Neural cell (in vitro differentiated cells): ENCODE data around the gene ZSCAN2.

ENCODE experiments used
- CTCF ChIP-seq: fragments of 450-650 bp; IDR thresholded peaks from 2 replicates; pipeline ENCODE4 v1.5.1; 2014; ENCODE audit warnings: antibody characterized with exemption, mild to moderate bottlenecking, moderate library complexity; ENCODE audit not compliant: poor library complexity, severe bottlenecking
- EP300 ChIP-seq: fragments of 450-650 bp; conservative IDR thresholded peaks from 2 replicates; pipeline ENCODE4 v1.6.1; 2014; ENCODE audit warnings: antibody characterized with exemption, mild to moderate bottlenecking, moderate library complexity; ENCODE audit not compliant: poor library complexity, severe bottlenecking
- EZH2 ChIP-seq: fragments of 200-600, 300-800 bp; shearing (Covaris generic), sonication (generic); IDR thresholded peaks from 2 replicates; pipeline ENCODE4 v1.6.1; 2014; ENCODE audit warnings: antibody characterized with exemption, low read length, borderline replicate concordance, mild to moderate bottlenecking; ENCODE audit not compliant: insufficient read depth, poor library complexity, severe bottlenecking
- POLR2AphosphoS5 ChIP-seq: IDR thresholded peaks from 2 replicates; pipeline ENCODE4 v1.6.1; 2012
- SMC3 ChIP-seq: fragments of 450-650 bp; conservative IDR thresholded peaks from 2 replicates; pipeline ENCODE4 v1.6.1; 2014; ENCODE audit warnings: antibody characterized with exemption, mild to moderate bottlenecking, moderate library complexity; ENCODE audit not compliant: poor library complexity

GRCh38 chr15:84671211-84671610 lies 70.4 kb downstream of the ZSCAN2 start:
- TF ChIP-seq CTCF (no peak), POLR2AphosphoS5 (no peak), EZH2 (no peak), SMC3 (no peak), EP300 (no peak)
